Nephron progenitor cell (in vitro differentiated cells): ENCODE measurements around the gene ZGRF1.

ENCODE experiments used
- DNase-seq: peaks from one replicate; pipeline ENCODE4 v3.0.0; 2021
- H3K27ac Mint-ChIP-seq: 2 replicates; pipeline ENCODE4 v1.8.0; 2021; ENCODE audit warnings: mild to moderate bottlenecking, moderate library complexity, mixed read lengths
- H3K27me3 Mint-ChIP-seq: 2 replicates; pipeline ENCODE4 v1.8.0; 2021; ENCODE audit warnings: mild to moderate bottlenecking, low read depth, mixed read lengths; ENCODE audit not compliant: poor library complexity
- H3K36me3 Mint-ChIP-seq: 2 replicates; pipeline ENCODE4 v1.8.0; 2021; ENCODE audit warnings: low read depth, mixed read lengths
- H3K4me1 Mint-ChIP-seq: 2 replicates; pipeline ENCODE4 v1.8.0; 2021; ENCODE audit warnings: mixed read lengths
- H3K4me3 Mint-ChIP-seq: 2 replicates; pipeline ENCODE4 v1.8.0; 2021; ENCODE audit warnings: mild to moderate bottlenecking, moderate library complexity, mixed read lengths
- H3K9me3 Mint-ChIP-seq: 2 replicates; pipeline ENCODE4 v1.8.0; 2021; ENCODE audit warnings: mild to moderate bottlenecking, moderate library complexity, mixed read lengths
- CTCF ChIP-seq: fragments of 200-600 bp; sonication (generic); IDR thresholded peaks from 2 replicates; pipeline ENCODE4 v1.5.0; 2021; ENCODE audit warnings: antibody characterized with exemption

The ZGRF1 gene

GRCh38 chr4:112511093-112511802 is 125.5 kb downstream of the ZGRF1 start:
- Mint-ChIP-seq H3K27me3 (peaks cover 100% of the 10 kb centered on the region), H3K27ac (no peak overlapping the region), H3K9me3 (peaks cover 4% of the 10 kb centered on the region), H3K4me3 (peak overlapping the region; percentile 74), H3K36me3 (no peaks in the 10 kb centered on the region), H3K4me1 (peaks cover 49% of the 10 kb centered on the region)
- DNase-seq = peak; percentile 33
- no peak for TF ChIP-seq CTCF

GRCh38 chr4:112510291-112511092 is 126.2 kb downstream of the ZGRF1 start:
- no peak for TF ChIP-seq CTCF
- DNase-seq = peak; percentile 24
- H3K4me3 Mint-ChIP-seq = peak overlapping the region; percentile 59

GRCh38 chr4:112509243-112510141 is 127.2 kb downstream of the ZGRF1 start:
- Mint-ChIP-seq H3K36me3 (no peaks in the 10 kb centered on the region), H3K27me3 (peaks cover 98% of the 10 kb centered on the region), H3K27ac (no peak overlapping the region), H3K4me1 (peaks cover 36% of the 10 kb centered on the region), H3K4me3 (peak overlapping the region; percentile 74), H3K9me3 (peaks cover 4% of the 10 kb centered on the region)
- no peak for TF ChIP-seq CTCF
- DNase-seq = peak; percentile 39

More at GRCh38 chr4:112510291-112511092, 126.2 kb downstream of the ZGRF1 start:
- no peak overlapping the region for H3K27ac Mint-ChIP-seq
- H3K9me3 Mint-ChIP-seq = peaks cover 4% of the 10 kb centered on the region
- H3K27me3 Mint-ChIP-seq = peaks cover 100% of the 10 kb centered on the region
- H3K36me3 Mint-ChIP-seq = no peaks in the 10 kb centered on the region
- H3K4me1 Mint-ChIP-seq = peaks cover 43% of the 10 kb centered on the region

GRCh38 chr4:112508356-112508755 is 128.4 kb downstream of the ZGRF1 start:
- TF ChIP-seq CTCF = no peak
- Mint-ChIP-seq H3K27me3 (peaks cover 89% of the 10 kb centered on the region), H3K9me3 (peaks cover 4% of the 10 kb centered on the region), H3K4me3 (no peak overlapping the region), H3K27ac (no peak overlapping the region), H3K36me3 (no peaks in the 10 kb centered on the region), H3K4me1 (peaks cover 29% of the 10 kb centered on the region)
- DNase-seq = no peak

GRCh38 chr4:112504807-112505206 is 131.9 kb downstream of the ZGRF1 start:
- Mint-ChIP-seq H3K27me3 (peaks cover 69% of the 10 kb centered on the region), H3K9me3 (peaks cover 4% of the 10 kb centered on the region), H3K36me3 (no peaks in the 10 kb centered on the region), H3K27ac (no peak overlapping the region), H3K4me3 (no peak overlapping the region), H3K4me1 (peaks cover 15% of the 10 kb centered on the region)
- DNase-seq = no peak
- TF ChIP-seq CTCF = no peak
